Measurements from ENCODE around the gene REXO1.

REXO1 gene

GRCh38 chr19:1853295-1854038 lies 5.2 kb upstream of the REXO1 start:
- DNase-seq (peak; percentile 75), ATAC-seq (replicated peaks) (peak; percentile 5 to 14)
- H3K9me3 Mint-ChIP-seq: no peaks in the 10 kb centered on the region
- H3K4me3 Mint-ChIP-seq: peak overlapping the region; percentile 39 to 67
- peaks cover 36 to 87% of the 10 kb centered on the region in 2 donors for H3K4me1 Mint-ChIP-seq
- no peaks in the 10 kb centered on the region for H3K27me3 Mint-ChIP-seq
- H3K36me3 Mint-ChIP-seq: peaks cover 13 to 20% of the 10 kb centered on the region in 2 donors
- H3K27ac Mint-ChIP-seq: peak overlapping the region; percentile 73

- Mint-ChIP-seq H3K4me1 (peaks cover 32 to 80% of the 10 kb centered on the region in 2 donors), H3K9me3 (no peaks in the 10 kb centered on the region), H3K4me3 (peak overlapping the region in 1 of 2 donors; percentile 53)
These were observed 4.4 kb upstream of the REXO1 start for GRCh38 chr19:1852581-1853128.

DNA sequence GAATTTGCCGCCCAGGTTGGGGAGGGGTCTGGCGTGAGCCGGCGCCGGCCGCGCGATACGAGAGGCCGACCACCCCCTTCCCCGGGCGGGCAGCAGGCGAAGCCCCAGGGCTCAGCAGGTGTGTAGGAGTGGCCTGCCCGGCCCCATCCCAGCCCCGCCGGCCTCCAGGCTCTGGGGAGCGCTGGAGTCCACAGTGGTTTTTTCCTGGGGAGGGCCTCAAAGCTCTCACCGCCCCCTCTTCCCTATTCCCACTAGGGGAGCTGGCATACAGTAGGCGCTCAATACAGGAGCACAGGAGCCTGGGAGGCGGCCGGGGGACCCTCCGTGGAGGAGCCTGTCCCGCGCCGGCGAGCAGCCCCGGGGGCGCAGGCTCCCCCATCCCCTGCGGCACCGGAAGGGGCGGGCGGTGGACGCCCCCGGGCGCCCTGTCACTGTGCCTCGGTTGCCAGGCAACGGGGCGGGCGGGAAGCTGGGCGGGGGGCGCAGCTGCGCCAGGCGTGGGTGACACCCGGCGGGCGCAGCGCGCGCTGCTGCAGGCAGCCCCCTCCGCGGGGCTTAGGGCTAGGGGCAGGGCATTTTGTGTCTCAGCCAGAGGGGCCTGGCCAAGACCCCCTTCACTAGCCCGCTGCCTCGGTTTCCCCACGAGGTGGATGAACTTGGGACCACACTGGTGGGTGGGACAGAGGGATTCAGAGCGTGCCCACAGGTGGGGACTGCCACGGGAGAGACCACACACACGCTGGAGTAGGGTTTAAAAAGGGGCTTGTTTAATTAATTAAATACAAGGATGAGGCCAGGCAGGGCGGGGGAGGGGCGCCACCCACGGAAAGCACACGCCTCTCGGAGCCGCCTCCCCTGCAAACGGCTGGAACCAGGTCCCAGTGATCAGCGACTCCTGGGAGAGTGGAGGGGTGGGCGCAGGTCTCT lies 3.6 kb upstream of the REXO1 start:
- DNase-seq (no peak), ATAC-seq (replicated peaks) (no peak)
- no peaks in the 10 kb centered on the region for H3K27me3 Mint-ChIP-seq
- peak overlapping the region in 1 of 2 donors; percentile 53 for H3K4me3 Mint-ChIP-seq
- H3K9me3 Mint-ChIP-seq: no peaks in the 10 kb centered on the region
- H3K4me1 Mint-ChIP-seq: peaks cover 38 to 80% of the 10 kb centered on the region in 2 donors
- H3K36me3 Mint-ChIP-seq: peaks cover 20 to 26% of the 10 kb centered on the region in 2 donors
- H3K27ac Mint-ChIP-seq: peak overlapping the region; percentile 51

More at GRCh38 chr19:1852581-1853128, 4.4 kb upstream of the REXO1 start:
- Mint-ChIP-seq H3K27ac (peak overlapping the region; percentile 51), H3K36me3 (peaks cover 15 to 22% of the 10 kb centered on the region in 2 donors), H3K27me3 (no peaks in the 10 kb centered on the region)
- ATAC-seq (replicated peaks): no peak
- DNase-seq: no peak

- H3K27me3 Mint-ChIP-seq: no peaks in the 10 kb centered on the region
- DNase-seq (no peak), ATAC-seq (replicated peaks) (no peak)
- peaks cover 43 to 82% of the 10 kb centered on the region in 2 donors for H3K4me1 Mint-ChIP-seq
- peak overlapping the region; percentile 77 for H3K27ac Mint-ChIP-seq
- peak overlapping the region; percentile 53 to 56 for H3K4me3 Mint-ChIP-seq
- no peaks in the 10 kb centered on the region for H3K9me3 Mint-ChIP-seq
- peaks cover 20 to 29% of the 10 kb centered on the region in 2 donors for H3K36me3 Mint-ChIP-seq
These were observed 2.7 kb upstream of the REXO1 start for GRCh38 chr19:1850809-1851653.

DNA sequence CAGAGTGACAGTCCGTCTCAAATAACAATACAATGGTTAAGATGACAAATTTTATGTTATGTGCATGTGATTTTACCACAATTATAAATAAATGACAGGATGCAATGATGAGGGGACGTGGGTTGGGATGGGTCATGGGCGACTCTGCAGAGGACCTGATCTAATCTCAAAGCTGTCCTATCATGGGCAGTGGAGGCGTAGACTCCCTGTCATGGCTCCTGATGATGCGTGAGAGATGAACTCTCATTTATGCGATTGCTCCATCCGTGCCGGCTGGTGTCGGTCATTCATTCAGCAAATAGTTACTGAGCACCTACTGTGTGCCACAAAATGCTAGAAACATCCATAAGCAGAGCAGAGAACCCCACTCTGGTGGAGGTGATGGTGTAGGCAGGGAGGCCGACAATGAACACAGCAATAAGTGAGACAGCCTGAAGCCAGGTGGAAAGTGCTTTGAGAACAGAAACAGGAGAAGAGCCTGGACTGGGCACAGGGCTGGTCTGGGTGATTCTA lies 1.7 kb upstream of the REXO1 start:
- DNase-seq (no peak), ATAC-seq (replicated peaks) (no peak)
- Mint-ChIP-seq H3K27ac (peak overlapping the region; percentile 79), H3K27me3 (no peaks in the 10 kb centered on the region), H3K36me3 (peaks cover 18 to 33% of the 10 kb centered on the region in 2 donors), H3K9me3 (no peaks in the 10 kb centered on the region), H3K4me3 (peak overlapping the region; percentile 26 to 56), H3K4me1 (peaks cover 44 to 85% of the 10 kb centered on the region in 2 donors)

DNA sequence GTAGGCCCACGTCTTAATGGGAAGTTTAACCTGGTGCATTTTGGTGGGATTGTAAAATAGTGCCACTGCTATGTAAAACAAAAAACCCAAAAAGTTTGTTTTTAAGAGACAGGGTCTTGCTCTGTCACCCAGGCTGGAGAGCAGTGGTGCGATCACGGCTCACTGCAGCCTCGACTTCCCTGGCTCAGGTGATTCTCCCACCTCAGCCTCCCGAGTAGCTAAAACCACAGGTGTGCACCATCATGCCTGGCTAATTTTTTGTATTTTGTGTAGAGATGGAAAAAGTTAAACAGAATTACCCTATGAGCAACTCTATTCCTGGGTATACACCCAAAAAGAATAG lies 820 bp upstream of the REXO1 start:
- Mint-ChIP-seq H3K4me1 (peaks cover 45 to 84% of the 10 kb centered on the region in 2 donors), H3K27me3 (no peaks in the 10 kb centered on the region), H3K9me3 (no peaks in the 10 kb centered on the region), H3K27ac (peak overlapping the region; percentile 95), H3K36me3 (peaks cover 19 to 37% of the 10 kb centered on the region in 2 donors), H3K4me3 (peak overlapping the region; percentile 79 to 84)
- DNase-seq (no peak), ATAC-seq (replicated peaks) (no peak)

- H3K36me3 Mint-ChIP-seq: peaks cover 17 to 31% of the 10 kb centered on the region in 2 donors
- peaks cover 40 to 83% of the 10 kb centered on the region in 2 donors for H3K4me1 Mint-ChIP-seq
- no peak for DNase-seq
- H3K27ac Mint-ChIP-seq: peak overlapping the region; percentile 98
- H3K27me3 Mint-ChIP-seq: no peaks in the 10 kb centered on the region
- peak; percentile 43 to 45 for ATAC-seq (replicated peaks)
- peak overlapping the region; percentile 91 to 95 for H3K4me3 Mint-ChIP-seq
- no peaks in the 10 kb centered on the region for H3K9me3 Mint-ChIP-seq
These were observed 442 bp downstream of the REXO1 start for GRCh38 chr19:1847684-1848398.

DNA sequence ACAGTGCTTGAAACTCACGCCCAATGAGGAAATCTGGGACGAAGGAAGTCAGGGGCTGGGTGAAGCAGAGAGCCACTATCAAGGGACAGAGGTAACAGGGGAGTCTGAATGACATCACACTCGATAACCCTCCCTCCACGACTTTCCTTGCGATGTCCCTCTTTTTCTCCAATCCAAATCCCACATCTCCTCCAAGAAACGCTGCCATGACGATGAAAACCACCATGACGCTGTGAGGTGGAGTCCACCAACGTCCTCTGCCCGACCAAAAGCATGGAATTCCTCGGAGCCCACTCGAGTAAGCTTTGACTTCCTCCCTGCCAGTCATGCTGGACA lies 967 bp downstream of the REXO1 start:
- no peak for ATAC-seq (replicated peaks)
- Mint-ChIP-seq H3K27me3 (no peaks in the 10 kb centered on the region), H3K9me3 (no peaks in the 10 kb centered on the region), H3K4me1 (peaks cover 40 to 83% of the 10 kb centered on the region in 2 donors), H3K4me3 (peak overlapping the region; percentile 91 to 95), H3K36me3 (peaks cover 17 to 31% of the 10 kb centered on the region in 2 donors), H3K27ac (peak overlapping the region; percentile 98)
- no peak for DNase-seq

GRCh38 chr19:1846517-1847204 lies 1.6 kb downstream of the REXO1 start:
- Mint-ChIP-seq H3K9me3 (no peaks in the 10 kb centered on the region), H3K27ac (peak overlapping the region; percentile 98), H3K36me3 (peaks cover 17 to 31% of the 10 kb centered on the region in 2 donors), H3K4me1 (peaks cover 43 to 86% of the 10 kb centered on the region in 2 donors), H3K4me3 (peak overlapping the region; percentile 91 to 95), H3K27me3 (no peaks in the 10 kb centered on the region)
- ATAC-seq (replicated peaks) (no peak), DNase-seq (no peak)

GRCh38 chr19:1845642-1846041 lies 2.6 kb downstream of the REXO1 start:
- Mint-ChIP-seq H3K36me3 (peaks cover 11 to 28% of the 10 kb centered on the region in 2 donors), H3K27ac (peak overlapping the region; percentile 57), H3K4me3 (no peak overlapping the region), H3K9me3 (no peaks in the 10 kb centered on the region), H3K4me1 (peaks cover 43 to 86% of the 10 kb centered on the region in 2 donors), H3K27me3 (no peaks in the 10 kb centered on the region)
- no peak for ATAC-seq (replicated peaks)
- no peak for DNase-seq

- H3K4me1 Mint-ChIP-seq: peaks cover 45 to 86% of the 10 kb centered on the region in 2 donors
- no peaks in the 10 kb centered on the region for H3K9me3 Mint-ChIP-seq
- H3K27ac Mint-ChIP-seq: no peak overlapping the region
- ATAC-seq (replicated peaks) (no peak), DNase-seq (no peak)
- H3K36me3 Mint-ChIP-seq: peaks cover 12 to 30% of the 10 kb centered on the region in 2 donors
- H3K4me3 Mint-ChIP-seq: no peak overlapping the region
- no peaks in the 10 kb centered on the region for H3K27me3 Mint-ChIP-seq
These were observed 3.2 kb downstream of the REXO1 start for GRCh38 chr19:1845125-1845515.

- DNase-seq: no peak
- H3K4me3 Mint-ChIP-seq: peak overlapping the region in 1 of 2 donors; percentile 11
- H3K4me1 Mint-ChIP-seq: peaks cover 47 to 86% of the 10 kb centered on the region in 2 donors
- no peaks in the 10 kb centered on the region for H3K9me3 Mint-ChIP-seq
- H3K36me3 Mint-ChIP-seq: peaks cover 15 to 28% of the 10 kb centered on the region in 2 donors
- peak overlapping the region; percentile 37 for H3K27ac Mint-ChIP-seq
- ATAC-seq (replicated peaks): no peak
- no peaks in the 10 kb centered on the region for H3K27me3 Mint-ChIP-seq
These were observed 3.7 kb downstream of the REXO1 start for GRCh38 chr19:1844513-1845124.
